K562 (cell line): ENCODE measurements around the gene VPS35L. TPM values are rescaled to one million over a fixed set of nuclear protein-coding genes. Genes with fewer than 3 reads are reported as not detected.

ENCODE experiments used
- ASH1L ChIP-seq: fragments of 450-650 bp; IDR thresholded peaks from 2 replicates; pipeline ENCODE4 v1.6.1; 2018; ENCODE audit warnings: borderline replicate concordance, mild to moderate bottlenecking, low read depth; ENCODE audit not compliant: partially characterized antibody
- BCL6 ChIP-seq: fragments of 250-450 bp; sonication (Bioruptor Pico); IDR thresholded peaks from 2 replicates; pipeline ENCODE4 v1.4.0; 2020
- ESRRA ChIP-seq: fragments of 450-650 bp; IDR thresholded peaks from 2 replicates; pipeline ENCODE4 v1.6.1; 2014; ENCODE audit warnings: low read depth, mild to moderate bottlenecking, moderate library complexity, borderline replicate concordance
- FOXA1 ChIP-seq: fragments of 450-650 bp; IDR thresholded peaks from 2 replicates; pipeline ENCODE4 v1.6.1; 2016; ENCODE audit warnings: mild to moderate bottlenecking, borderline replicate concordance
- GMEB1 ChIP-seq: fragments of 250-450 bp; sonication (Bioruptor Pico); IDR thresholded peaks from 2 replicates; pipeline ENCODE4 v1.4.0; 2020; ENCODE audit warnings: mild to moderate bottlenecking
- NFRKB ChIP-seq: fragments of 450-650 bp; IDR thresholded peaks from 2 replicates; pipeline ENCODE4 v1.6.1; 2016; ENCODE audit warnings: low read depth
- NR4A1 ChIP-seq, 2 experiments: fragments of 250-450 bp in 1 of 2; fragments of 450-650 bp in 1 of 2; sonication (Bioruptor Pico) in 1 of 2; IDR thresholded peaks; 2 replicates each; pipeline versions ENCODE4 v1.4.0 to v1.6.1; 2016 to 2020; ENCODE audit warnings: mild to moderate bottlenecking in 2 of 2, missing compliant biosample characterization in 1 of 2, missing genetic modification characterization in 1 of 2, moderate library complexity in 1 of 2
- PHF20 ChIP-seq: fragments of 450-650 bp; IDR thresholded peaks from 2 replicates; pipeline ENCODE4 v1.6.1; 2018; ENCODE audit not compliant: partially characterized antibody
- RBM14 ChIP-seq: fragments of 200-400 bp; formaldehyde crosslinking; IDR thresholded peaks from 2 replicates; pipeline ENCODE4 v1.6.1; 2018; ENCODE audit warnings: low read depth, mild to moderate bottlenecking, low read length, moderate library complexity, borderline replicate concordance; ENCODE audit not compliant: insufficient read depth
- SLC30A9 ChIP-seq: fragments of 250-450 bp; sonication (Bioruptor Pico); IDR thresholded peaks from 2 replicates; pipeline ENCODE4 v1.8.0; 2022; ENCODE audit warnings: mild to moderate bottlenecking, moderate library complexity
- TRIM28 ChIP-seq: fragments of 450-650 bp; IDR thresholded peaks from 2 replicates; pipeline ENCODE4 v1.6.1; 2017
- TSHZ1 ChIP-seq: fragments of 250-450 bp; sonication (Bioruptor Pico); IDR thresholded peaks from 2 replicates; pipeline ENCODE4 v1.4.0; 2020; ENCODE audit warnings: mild to moderate bottlenecking, moderate library complexity
- ZMIZ1 ChIP-seq, 2 experiments: fragments of 150-350 bp in 1 of 2; IDR thresholded peaks; 2 replicates each; pipeline ENCODE4 v1.6.1; 2012 to 2016; ENCODE audit warnings: low read depth in 2 of 2, low read length in 2 of 2, mild to moderate bottlenecking in 1 of 2, moderate library complexity in 1 of 2
- ZNF398 ChIP-seq: fragments of 250-450 bp; sonication (Bioruptor Pico); IDR thresholded peaks from 2 replicates; pipeline ENCODE4 v1.8.0; 2021; ENCODE audit warnings: moderate library complexity, mild to moderate bottlenecking, inconsistent platforms
- ZNF589 ChIP-seq: fragments of 200-800 bp; sonication (Bioruptor generic); IDR thresholded peaks from 2 replicates; pipeline ENCODE4 v1.6.1; 2016; ENCODE audit warnings: low read depth, missing genetic modification characterization, missing compliant biosample characterization
- polyA plus RNA-seq, 8 experiments: library from polyadenylated mRNA; depleted of rRNA in 4 of 8; stranded (reverse) in 5 of 8; unstranded in 3 of 8; fragments of >200 nt; fragmentation: Nextera tagmentation in 2 of 8; fragmentation: Illumina TruSeq in 1 of 8; extraction: Ambion mirVana in 2 of 8; extraction: Trizol in 1 of 8; gene quantifications; 2 replicates each; pipeline versions ENCODE4 v1.2.1 to v1.2.3, GENCODE V29; 2011 to 2014; ENCODE audit warnings: inconsistent platforms in 1 of 8, missing spikeins in 1 of 8
- total RNA-seq, 7 experiments: library from RNA; depleted of rRNA in 6 of 7; stranded (reverse); fragments of >200 nt in 6 of 7; fragmentation: Illumina TruSeq in 2 of 7; extraction: Trizol in 2 of 7; gene quantifications; 2 replicates each; pipeline versions ENCODE4 v1.2.1 to v1.2.3, GENCODE V29; 2011 to 2021; ENCODE audit warnings: low replicate concordance in 1 of 7

VPS35L gene
- total and polyA plus RNA-seq, 9 of the 15 experiments (the other 6 are each of a cell fraction or from before 2014, with no cell fraction given), result 10.2 to 30.4 (median 20.1) TPM

GRCh38 chr16:19521471-19522396 is 33.8 kb upstream of the VPS35L start, which contains the start of gene GDE1 (continued):
- TF ChIP-seq RBM14 (no peak), ZMIZ1 (IDR thresholded peaks at IDR 0.05; ENCODE audit: low read depth in 2 of 2, low read length in 2 of 2) (no peak), NR4A1 (CRISPR knock-in tag; IDR thresholded peaks at IDR 0.05) (no peak), NR4A1 (tag; IDR thresholded peaks at IDR 0.05) (no peak), NFRKB (peak; percentile 61; the same call in 1 of the 2 replicates), BCL6 (CRISPR knock-in tag) (no peak), SLC30A9 (CRISPR knock-in tag) (no peak), TRIM28 (0 out of 2 replicates have a peak, but pooled peaks have one; percentile 22), GMEB1 (0 out of 2 replicates have a peak, but pooled peaks have one; percentile 9), ZNF398 (CRISPR knock-in tag) (no peak), ZNF589 (CRISPR knock-in tag) (0 out of 2 replicates have a peak, but pooled peaks have one; percentile 6), TSHZ1 (CRISPR knock-in tag) (no peak), FOXA1 (no peak), ESRRA (no peak), PHF20 (peak; percentile 13), ASH1L (no peak)
